HG03139 (cell line): Measurements from ENCODE around the gene CCDC188.

ENCODE experiments used
- ATAC-seq: cut with Tn5 transposase; IDR thresholded peaks from one replicate; pipeline ENCODE4 v1.9.1; 2021; ENCODE audit not compliant: unreplicated experiment

Gene CCDC188

DNA sequence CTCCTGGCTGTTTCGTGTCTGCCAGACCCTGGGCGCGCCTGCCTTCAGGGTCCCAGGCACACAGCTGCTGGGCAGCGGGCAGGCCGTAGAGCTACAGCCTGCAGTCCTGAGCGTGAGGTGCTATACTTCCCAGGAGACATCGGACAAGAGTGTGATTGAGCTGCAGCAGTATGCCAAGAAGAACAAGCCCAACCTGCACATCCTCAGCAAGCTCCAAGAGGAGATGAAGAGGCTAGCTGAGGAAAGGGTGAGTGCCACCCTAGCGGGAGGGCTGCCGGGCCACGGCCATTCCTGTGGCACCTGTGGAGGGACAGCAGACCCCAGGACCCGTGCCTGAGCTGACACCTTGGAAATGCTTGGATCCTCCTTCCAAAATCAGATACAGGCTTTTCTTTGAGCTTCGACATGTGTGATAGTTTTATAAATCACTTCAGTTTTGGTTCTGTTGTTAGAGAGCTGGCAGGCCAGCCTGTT is 42.1 kb downstream of the CCDC188 start:
- ATAC-seq = no peak

DNA sequence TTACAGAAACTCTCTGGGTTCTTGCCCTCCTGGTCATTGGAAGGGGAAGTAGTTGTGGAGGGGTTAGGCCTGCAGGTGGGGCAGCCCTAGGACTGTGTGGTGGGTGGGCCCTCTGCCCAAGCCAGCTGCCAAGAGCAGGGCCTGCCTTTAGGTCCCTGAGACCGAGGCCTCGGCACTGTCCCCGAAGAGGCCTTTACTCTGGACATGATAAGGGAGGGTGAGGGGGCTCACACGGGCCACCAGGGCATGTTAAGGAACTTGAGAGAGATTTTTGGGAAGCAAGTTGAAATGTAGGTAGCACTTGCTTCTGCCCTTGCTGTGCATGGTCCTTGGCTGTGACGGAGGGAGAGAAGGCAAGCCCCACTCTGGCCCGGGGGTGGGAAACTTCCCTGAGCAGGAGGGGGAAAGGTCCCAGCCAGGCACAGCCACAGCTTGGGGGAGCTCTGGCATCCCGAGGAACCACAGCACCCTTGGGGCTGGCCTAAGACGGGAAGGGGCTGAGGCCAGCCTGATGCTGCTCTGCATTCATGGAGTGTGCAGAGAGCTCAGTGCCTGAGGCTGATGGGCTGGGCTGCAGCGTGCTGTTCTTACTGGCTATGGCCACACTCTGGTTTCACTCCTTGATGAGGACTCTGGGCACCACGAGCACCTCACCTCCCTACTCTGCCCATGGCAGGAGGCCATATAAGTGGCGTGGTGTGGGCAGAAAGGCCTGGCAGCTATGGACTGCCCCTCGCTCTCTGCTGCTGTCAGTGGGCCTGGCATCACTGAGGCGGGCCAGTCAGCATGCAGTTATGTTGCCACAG is 42.7 kb downstream of the CCDC188 start:
- ATAC-seq = no peak

DNA sequence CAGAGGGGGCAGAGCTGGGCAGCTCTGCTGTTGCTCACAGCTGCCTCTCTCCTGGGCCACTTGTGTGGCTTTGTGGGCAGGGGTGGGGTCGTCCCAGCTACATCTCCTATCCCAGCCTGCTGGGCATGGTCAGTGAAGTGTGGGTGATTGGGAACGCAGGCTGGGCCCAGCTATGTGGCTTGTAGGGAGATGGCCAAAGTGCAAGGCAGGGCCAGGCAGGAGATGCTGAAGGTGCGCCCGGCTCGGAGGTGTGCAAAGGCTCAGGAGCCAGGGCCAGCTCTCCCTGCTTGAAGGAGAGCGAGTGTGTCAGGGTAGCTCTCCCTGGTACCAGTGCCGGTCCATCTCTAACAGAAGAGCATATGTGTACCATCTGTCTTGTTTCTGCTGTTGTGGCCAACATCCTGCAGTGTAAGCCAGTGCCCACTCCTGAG is 43.4 kb downstream of the CCDC188 start:
- ATAC-seq = no peak

GRCh38 chr22:20106849-20107237 is 44.0 kb downstream of the CCDC188 start:
- ATAC-seq = no peak

- no peak for ATAC-seq
Observed at GRCh38 chr22:20106205-20106848, 44.5 kb downstream of the CCDC188 start.

DNA sequence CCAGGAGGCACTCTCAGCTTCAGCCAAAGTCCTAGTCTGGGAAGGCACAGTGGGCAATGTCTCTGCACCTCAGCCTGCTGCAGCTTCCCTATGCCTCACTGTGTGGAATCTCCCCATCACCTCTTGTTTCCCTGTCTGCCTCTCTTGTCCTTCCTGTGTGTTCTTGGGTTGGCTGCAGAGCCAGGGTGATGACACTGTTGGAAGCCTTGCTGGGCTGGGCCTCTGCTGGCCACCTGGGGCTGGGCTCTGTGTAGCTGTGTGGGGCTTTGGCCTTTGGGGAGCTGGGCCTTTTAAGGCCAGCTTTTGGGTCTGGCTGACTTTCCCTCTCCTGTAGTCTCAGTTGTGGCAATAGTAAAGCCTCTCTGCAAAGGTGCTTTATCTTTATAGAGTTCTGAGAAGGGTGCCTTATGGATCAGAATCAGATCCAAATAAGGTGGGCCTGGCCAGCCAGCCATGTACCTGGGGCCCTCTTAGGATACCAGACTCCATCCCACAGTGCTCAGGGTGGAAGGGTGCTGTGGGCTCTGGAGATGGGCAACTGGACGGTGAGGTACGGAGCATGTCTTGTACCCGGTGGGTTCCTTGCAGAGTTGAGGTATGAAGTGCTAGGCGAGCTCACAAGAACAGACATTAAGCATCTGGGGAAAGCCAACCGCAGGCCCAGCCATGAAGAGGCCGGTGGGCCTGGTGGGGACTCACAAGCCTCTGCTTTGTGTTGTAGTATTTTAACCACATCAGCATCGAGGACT is 45.2 kb downstream of the CCDC188 start:
- ATAC-seq = no peak

GRCh38 chr22:20102203-20102780 is 48.6 kb downstream of the CCDC188 start:
- ATAC-seq = no peak

DNA sequence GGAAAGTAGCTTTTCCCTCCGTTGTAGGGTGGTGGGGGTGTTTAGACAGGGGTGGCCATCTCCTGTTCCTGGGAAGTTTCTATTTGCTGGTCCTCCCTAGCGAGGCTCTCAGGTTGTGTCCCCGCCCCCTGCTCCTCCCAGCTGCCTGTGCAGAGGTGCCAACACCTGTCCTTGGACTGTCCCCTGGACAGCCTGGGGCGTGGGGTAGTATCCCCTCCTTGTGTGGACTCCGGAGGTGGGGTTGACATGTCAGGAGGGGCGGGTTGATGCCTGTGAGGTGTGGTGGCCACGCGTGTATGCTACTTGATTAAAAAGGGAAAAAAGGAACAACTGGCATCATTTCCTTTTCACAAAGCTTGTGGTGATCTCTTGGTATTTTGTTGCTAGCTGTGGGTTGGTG is 49.2 kb downstream of the CCDC188 start:
- ATAC-seq = no peak

- no peak for ATAC-seq
Observed at GRCh38 chr22:20099099-20099711, 51.6 kb downstream of the CCDC188 start.
